Sigmoid colon (tissue), 7 donors: Measurements from ENCODE around the gene PAK5. TPM values are rescaled to one million over a fixed set of nuclear protein-coding genes. Genes with fewer than 3 reads are reported as not detected.

Experiments
- DNase-seq: peaks from one replicate; pipeline ENCODE4 v3.0.0-alpha.2; 2019
- H3K27ac ChIP-seq, 4 donors: fragments of 200-600 bp; sonication (generic); one replicate each; pipeline ENCODE4 v1.5.1; 2016 to 2019; ENCODE audit warnings: mild to moderate bottlenecking in 1 of 4
- H3K27me3 ChIP-seq, 3 donors: fragments of 200-600 bp; sonication (generic); one replicate each; pipeline ENCODE4 v1.5.1; 2019; ENCODE audit warnings: mild to moderate bottlenecking in 1 of 3
- H3K36me3 ChIP-seq, 4 donors: fragments of 200-600 bp; sonication (generic); one replicate each; pipeline ENCODE4 v1.5.1; 2016 to 2019
- H3K4me1 ChIP-seq, 4 donors: fragments of 200-600 bp; sonication (generic); one replicate each; pipeline ENCODE4 v1.5.1; 2017 to 2019
- H3K4me3 ChIP-seq, 4 donors: fragments of 200-600 bp; sonication (generic); one replicate each; pipeline ENCODE4 v1.5.1; 2017 to 2019; ENCODE audit warnings: mild to moderate bottlenecking in 2 of 4, moderate library complexity in 1 of 4
- H3K9me3 ChIP-seq, 4 donors: fragments of 200-600 bp in 3 of 4; sonication (generic) in 3 of 4; one replicate each; pipeline versions ENCODE4 v1.5.1 to v1.6.1; 2013 to 2019
- CTCF ChIP-seq, 4 experiments: fragments of 450-650 bp in 3 of 4; fragments of 200-600 bp in 1 of 4; IDR thresholded peaks; one replicate each; pipeline ENCODE4 v1.5.1; 2016 to 2019; ENCODE audit warnings: antibody characterized with exemption in 4 of 4, mild to moderate bottlenecking in 3 of 4, moderate library complexity in 2 of 4
- EP300 ChIP-seq, 4 donors: sonication (generic); formaldehyde crosslinking; IDR thresholded peaks; one replicate each; pipeline ENCODE4 v1.6.1; 2017; ENCODE audit warnings: antibody characterized with exemption in 4 of 4
- POLR2A ChIP-seq, 2 donors: fragments of 450-650 bp; IDR thresholded peaks; one replicate each; pipeline ENCODE4 v1.6.1; 2016; ENCODE audit warnings: antibody characterized with exemption in 2 of 2, mild to moderate bottlenecking in 2 of 2, moderate library complexity in 2 of 2
- POLR2AphosphoS5 ChIP-seq, 4 donors: sonication (generic); formaldehyde crosslinking; IDR thresholded peaks; one replicate each; pipeline ENCODE4 v1.6.1; 2017; ENCODE audit warnings: antibody characterized with exemption in 4 of 4
- WGBS, 2 donors: extraction: QIAGEN DNeasy Blood & Tissue Kit; methylation state at CpG; one replicate each; pipeline ENCODE4 v1.1.7; 2013; 5-methylcytosine and 5-hydroxymethylcytosine counted together
- intact Hi-C: fragments of 100-400 bp; cut with DNase I; formaldehyde crosslinking; loops from one replicate; pipeline ENCODE4 v1.15.1; 2023
- polyA plus RNA-seq, 3 donors: library from polyadenylated mRNA; stranded (reverse); fragments of 200-250 nt; gene quantifications; one replicate each; pipeline ENCODE4 v1.2.3, GENCODE V29; 2013
- total RNA-seq, 4 donors: library from RNA; depleted of rRNA; stranded (reverse); fragments of >200 nt; gene quantifications; one replicate each; pipeline ENCODE4 v1.1.0, GENCODE V29; 2016
- donor health status: healthy with polysubstance abuse.
- donor health status: Bipolar disorder and iron deficiency.
- donor health status: healthy.

The PAK5 gene
- total and polyA plus RNA-seq, 7 donors: 0.03 to 0.36 (median 0.16) TPM; not detected in 2

- 80 to 88% methylated on average over 5 of the region's 5 CpGs for WGBS, 2 donors
- no peak overlapping the region for H3K4me3 ChIP-seq
- no peak overlapping the region for H3K27ac ChIP-seq
- intact Hi-C loops: no loop called here
- H3K27me3 ChIP-seq: no peaks in the 10 kb centered on the region
- no peak for DNase-seq
- H3K36me3 ChIP-seq: no peaks in the 10 kb centered on the region
- H3K4me1 ChIP-seq: no peaks in the 10 kb centered on the region
- H3K9me3 ChIP-seq: no peaks in the 10 kb centered on the region
- no peak for TF ChIP-seq EP300 (IDR thresholded peaks at IDR 0.05)
- TF ChIP-seq POLR2A (IDR thresholded peaks at IDR 0.05): no peak
- TF ChIP-seq POLR2AphosphoS5 (IDR thresholded peaks at IDR 0.05): no peak
- TF ChIP-seq CTCF (IDR thresholded peaks at IDR 0.05): no peak
These were observed 304.9 kb downstream of the PAK5 start for GRCh38 chr20:9534025-9534424.

GRCh38 chr20:9532069-9532838 is 306.6 kb downstream of the PAK5 start:
- no peak overlapping the region for H3K4me3 ChIP-seq
- TF ChIP-seq EP300 (IDR thresholded peaks at IDR 0.05): no peak
- TF ChIP-seq POLR2A (IDR thresholded peaks at IDR 0.05): no peak
- TF ChIP-seq POLR2AphosphoS5 (IDR thresholded peaks at IDR 0.05): no peak
- no peak for TF ChIP-seq CTCF (IDR thresholded peaks at IDR 0.05)
- H3K9me3 ChIP-seq: no peaks in the 10 kb centered on the region
- DNase-seq: no peak
- no peaks in the 10 kb centered on the region for H3K36me3 ChIP-seq
- no peak overlapping the region for H3K27ac ChIP-seq
- H3K27me3 ChIP-seq: no peaks in the 10 kb centered on the region
- intact Hi-C loops: no loop called here
- WGBS, 2 donors: 61 to 64% methylated on average over 4 of the region's 4 CpGs
- no peaks in the 10 kb centered on the region for H3K4me1 ChIP-seq

- Histone ChIP-seq H3K9me3 (no peaks in the 10 kb centered on the region), H3K27ac (no peak overlapping the region), H3K36me3 (no peaks in the 10 kb centered on the region), H3K27me3 (no peaks in the 10 kb centered on the region), H3K4me3 (no peak overlapping the region), H3K4me1 (no peaks in the 10 kb centered on the region)
- no peak for DNase-seq
- no peak for TF ChIP-seq POLR2AphosphoS5 (IDR thresholded peaks at IDR 0.05)
- no peak for TF ChIP-seq EP300 (IDR thresholded peaks at IDR 0.05)
- no peak for TF ChIP-seq POLR2A (IDR thresholded peaks at IDR 0.05)
- TF ChIP-seq CTCF (IDR thresholded peaks at IDR 0.05): no peak
- 49 to 73% methylated on average over 2 of the region's 2 CpGs for WGBS, 2 donors
- intact Hi-C loops: no loop called here
These were observed 307.3 kb downstream of the PAK5 start for GRCh38 chr20:9531581-9531980.

GRCh38 chr20:9523636-9524035 is 315.2 kb downstream of the PAK5 start:
- TF ChIP-seq CTCF (IDR thresholded peaks at IDR 0.05): no peak
- TF ChIP-seq EP300 (IDR thresholded peaks at IDR 0.05): no peak
- TF ChIP-seq POLR2A (IDR thresholded peaks at IDR 0.05): no peak
- TF ChIP-seq POLR2AphosphoS5 (IDR thresholded peaks at IDR 0.05): no peak
- intact Hi-C loops: no loop called here
- WGBS, 2 donors: 63 to 74% methylated on average over 3 of the region's 3 CpGs

More at GRCh38 chr20:9523636-9524035, 315.2 kb downstream of the PAK5 start:
- no peak overlapping the region for H3K4me3 ChIP-seq
- no peak overlapping the region for H3K27ac ChIP-seq
- DNase-seq: no peak
- H3K36me3 ChIP-seq: no peaks in the 10 kb centered on the region
- H3K4me1 ChIP-seq: no peaks in the 10 kb centered on the region
- H3K9me3 ChIP-seq: no peaks in the 10 kb centered on the region
- peaks cover 0 to 9% (median 0%) of the 10 kb centered on the region in 3 donors for H3K27me3 ChIP-seq
